NCI-H69 (cell line): ENCODE measurements around the gene DLEC1.
A peak's percentile ranks its signal among the peaks of the same experiment; 100 is the strongest.
"Not testable (repeated sequence)": the region's sequence is repeated elsewhere in the genome, so short reads cannot be mapped to it uniquely, and the experiment has no call there.

Experiments used
- DNase-seq: peaks from one replicate; lab custom pipeline; 2025; lab: John Stamatoyannopoulos, UW

Gene DLEC1

DNA sequence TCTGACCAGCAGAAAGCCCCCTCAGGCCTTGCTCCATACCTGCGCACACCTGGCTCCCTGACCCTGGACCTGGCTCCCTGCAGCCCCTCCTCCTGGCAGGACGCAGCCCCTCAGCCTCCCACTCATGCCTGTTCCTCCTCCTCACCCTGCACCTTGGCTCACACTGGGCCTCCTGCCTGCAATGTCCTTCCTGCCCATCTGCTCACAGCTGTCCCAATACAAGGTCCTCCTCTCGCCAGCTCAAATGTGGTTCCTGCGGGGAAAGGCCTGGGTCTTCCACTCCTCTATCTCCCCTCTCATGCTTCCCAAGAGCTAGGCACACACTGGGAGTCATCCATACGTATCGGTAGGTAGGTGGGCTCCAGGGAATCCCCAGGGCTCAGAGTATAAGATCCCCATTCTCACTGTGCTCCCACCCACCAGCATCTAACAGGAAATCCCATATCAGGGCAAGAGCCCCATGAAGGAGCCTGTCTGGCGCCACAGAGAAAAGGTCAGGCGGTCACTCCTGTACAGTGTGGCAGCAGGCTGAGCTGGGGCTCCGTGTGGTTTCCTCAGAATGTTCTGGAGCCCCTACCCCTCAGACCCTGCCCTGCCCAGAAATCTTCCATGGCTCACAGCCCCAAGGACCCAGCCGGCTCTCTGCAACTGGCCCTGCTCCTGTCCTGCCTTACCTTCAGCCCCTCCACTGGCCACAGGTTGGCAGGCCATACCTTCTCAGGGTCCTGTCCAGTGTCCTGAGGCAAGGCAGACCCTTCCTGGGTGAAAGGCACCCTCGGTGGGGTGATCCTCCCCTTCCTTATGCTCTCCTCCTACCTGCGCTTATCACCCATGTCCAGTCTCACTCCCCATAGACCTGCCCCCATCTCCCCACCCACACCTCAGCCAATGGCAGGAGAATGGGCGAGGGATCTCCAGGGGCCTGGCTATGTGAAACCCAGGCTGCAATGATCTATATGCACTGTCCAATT lies 20.4 kb upstream of the DLEC1 start:
- DNase-seq = no peak

DNA sequence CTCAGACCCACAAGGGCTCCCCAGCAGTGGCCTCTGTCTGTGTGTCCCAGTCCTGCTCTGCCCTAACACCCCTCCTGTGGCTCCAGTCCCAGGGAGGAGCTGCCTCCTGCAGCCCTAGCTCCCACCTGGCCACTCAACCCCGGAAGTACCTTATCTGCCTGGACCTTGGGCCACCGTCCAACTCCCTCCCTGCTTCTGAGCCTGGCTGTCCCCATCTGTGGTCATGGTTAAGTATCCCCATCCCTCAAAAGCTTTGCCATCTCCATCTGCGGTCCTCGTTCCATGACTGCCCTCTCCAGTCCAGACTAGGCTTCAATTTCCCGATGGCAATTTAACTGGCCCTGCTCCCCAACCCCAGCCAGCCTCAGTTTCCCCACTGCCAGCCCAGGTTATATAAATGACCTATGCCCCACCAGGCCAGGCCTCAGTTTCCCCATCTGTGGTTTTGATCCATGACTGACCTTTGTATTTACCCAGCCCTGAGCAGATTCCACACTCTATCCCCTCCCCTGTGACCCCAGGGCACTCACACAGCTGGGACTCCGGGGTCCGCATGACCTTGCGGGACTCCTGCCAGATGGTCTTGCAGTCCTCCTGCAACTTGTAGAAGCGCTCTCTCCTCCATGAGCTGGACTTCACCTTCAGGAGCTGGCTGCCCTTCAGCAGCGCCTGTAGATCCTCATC lies 19.2 kb upstream of the DLEC1 start:
- no peak for DNase-seq

DNA sequence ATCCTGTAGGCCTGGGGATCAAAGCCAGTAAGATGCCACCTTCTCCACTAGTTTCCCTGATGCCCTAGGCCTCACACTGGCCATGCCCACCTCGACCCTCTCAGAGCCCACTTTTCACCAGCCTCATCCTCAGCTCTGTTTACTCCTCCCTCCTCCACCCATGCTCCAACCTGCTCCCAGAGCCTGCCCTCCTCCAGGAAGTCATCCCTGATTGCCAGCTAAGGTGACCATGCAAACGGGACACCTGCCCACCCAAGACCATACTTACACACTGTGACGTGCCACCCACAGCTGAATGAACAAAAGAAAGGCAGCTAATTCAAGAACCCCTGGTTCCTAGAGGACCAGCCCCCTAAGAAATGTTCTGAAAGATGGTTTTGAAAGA lies 18.7 kb upstream of the DLEC1 start:
- DNase-seq = no peak

DNA sequence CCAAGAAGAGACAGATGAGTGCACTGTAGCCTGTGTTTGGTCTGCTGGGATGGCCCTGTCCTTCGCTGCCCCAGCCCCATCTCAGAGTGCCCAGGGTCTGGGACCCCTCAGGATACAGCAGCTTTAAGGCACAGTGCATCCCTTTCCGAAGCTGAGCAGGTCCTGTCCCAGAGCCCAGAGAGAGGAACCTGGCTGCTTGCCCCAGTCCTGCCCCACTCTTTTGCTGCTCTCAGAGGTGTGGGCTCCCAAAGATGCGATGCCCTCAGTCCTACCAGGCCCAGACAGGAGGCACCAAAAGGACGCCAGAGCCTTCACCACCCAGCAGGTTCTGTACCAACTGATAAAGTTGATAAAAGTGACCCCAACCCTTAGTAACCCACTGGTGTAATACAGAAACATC lies 17.8 kb upstream of the DLEC1 start:
- DNase-seq = no peak

DNA sequence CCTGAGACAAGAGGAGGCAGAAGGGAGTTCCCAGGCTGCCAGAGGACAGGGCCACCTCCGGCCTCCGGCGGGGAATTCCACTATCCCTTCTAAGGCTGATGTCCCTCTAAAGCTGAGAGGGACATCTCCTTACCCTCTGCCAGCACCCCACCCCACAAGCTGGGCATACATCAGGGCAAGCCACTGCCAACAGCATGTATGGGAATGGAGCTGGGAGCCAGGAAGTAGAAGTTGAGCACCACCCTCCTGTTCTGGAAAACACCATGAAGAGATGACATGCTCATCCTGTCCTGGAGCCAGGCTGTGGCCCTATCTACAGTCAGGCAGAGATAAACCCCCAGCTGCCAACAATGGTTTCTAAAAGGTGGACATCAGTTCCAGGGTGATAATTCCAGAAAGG lies 16.7 kb upstream of the DLEC1 start:
- DNase-seq = no peak

DNA sequence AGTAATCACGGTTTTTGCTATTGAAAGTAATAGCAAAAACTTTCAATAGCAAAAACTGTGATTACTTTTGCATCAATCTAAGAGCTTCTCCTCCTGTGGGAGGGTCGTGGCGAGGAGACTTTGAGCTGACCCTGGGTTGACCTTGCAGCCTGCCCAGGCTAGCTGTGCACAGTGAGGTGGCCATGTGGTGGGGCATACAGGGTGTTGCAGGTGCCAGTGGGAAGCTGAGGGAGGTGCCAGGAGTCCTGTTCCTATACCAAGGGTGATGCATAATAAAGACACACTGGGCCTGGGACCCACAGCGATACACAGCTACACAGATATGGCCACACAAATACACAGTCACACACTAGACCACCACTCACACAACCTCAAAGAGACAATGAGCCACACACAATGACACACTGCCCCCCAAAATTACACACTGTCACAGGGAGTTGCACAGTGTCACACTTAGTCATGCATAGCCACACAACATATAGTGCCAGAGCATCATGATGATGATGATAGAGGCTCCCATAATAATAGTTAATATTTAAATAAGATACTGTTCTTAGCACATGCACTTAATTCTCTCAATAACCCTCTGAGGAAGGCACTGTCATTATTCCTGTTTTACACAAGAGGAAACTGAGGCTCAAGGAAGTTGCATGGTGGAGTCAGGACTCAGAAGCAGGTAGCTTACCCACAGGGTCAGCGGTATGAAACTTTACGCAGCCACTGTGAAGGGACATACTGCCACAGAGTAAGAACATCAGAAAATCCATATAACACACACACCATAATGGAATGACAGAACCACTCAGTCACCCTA lies 15.9 kb upstream of the DLEC1 start:
- DNase-seq = no peak

DNA sequence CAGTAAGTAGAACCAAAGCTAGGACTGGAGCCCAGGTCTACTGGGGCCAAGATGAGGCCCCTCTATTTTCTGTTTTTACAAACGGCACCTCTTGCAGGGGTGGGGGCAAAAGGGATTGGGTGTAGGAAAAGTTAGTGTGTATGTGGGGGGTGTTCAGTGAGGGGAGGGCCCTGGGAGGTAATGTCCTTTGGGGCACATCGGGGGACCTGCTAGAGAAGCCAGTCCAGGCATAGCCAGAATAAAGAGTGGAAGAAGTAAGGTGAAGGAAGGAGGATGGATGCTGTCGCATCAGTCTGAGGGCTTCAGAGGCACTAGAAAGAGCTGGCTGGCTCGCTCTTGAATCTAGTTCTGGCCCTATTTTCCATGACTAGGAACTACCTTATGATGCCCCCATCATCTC lies 12.2 kb upstream of the DLEC1 start:
- DNase-seq = no peak

DNA sequence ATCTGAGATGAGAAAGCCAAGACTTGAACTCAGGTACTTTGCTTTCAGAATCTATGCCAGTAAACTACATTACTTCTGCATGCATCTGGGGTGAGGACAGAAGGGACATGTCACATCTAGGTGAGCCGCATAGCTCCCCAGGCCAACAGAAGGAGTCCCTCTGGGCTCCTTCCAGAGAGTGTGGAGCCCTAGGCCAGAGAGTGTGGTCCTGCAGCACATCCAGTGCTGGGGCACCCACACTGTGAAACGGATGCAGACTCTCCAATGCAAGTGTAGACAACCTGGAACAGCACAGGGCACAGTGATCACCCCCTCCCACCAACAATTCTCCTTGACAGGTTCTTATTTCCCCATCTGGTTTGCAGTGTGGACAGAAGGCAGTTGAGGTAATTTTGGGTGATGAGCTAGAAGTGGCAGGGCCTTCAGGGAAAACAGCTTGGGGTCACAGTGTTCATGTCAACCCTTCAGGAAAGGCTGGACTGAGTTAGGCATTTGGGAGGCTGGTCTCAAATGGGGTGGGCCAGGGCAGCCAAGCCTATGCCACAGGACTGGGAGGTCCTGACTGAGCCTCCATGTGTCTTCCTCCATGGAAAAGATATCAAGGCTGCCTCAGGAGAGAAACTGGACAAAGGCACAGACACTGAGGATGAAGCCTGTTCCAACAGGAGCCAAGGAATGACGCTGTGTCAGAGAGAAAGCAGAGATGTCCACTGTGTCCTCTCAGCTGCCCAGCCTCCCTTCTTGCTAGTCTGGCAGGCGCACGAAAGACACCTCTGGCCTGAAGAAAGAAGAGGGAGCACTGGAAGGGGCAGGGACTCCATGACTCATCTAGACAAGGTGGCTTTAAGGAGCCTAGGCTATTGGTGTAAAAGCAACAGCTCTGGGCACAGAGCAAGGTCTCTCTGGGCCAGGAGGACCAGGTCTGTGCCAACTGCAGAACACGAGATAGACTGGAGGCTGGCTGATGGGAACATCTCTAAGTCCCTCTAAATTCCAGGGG lies 11.2 kb upstream of the DLEC1 start:
- DNase-seq = no peak

DNA sequence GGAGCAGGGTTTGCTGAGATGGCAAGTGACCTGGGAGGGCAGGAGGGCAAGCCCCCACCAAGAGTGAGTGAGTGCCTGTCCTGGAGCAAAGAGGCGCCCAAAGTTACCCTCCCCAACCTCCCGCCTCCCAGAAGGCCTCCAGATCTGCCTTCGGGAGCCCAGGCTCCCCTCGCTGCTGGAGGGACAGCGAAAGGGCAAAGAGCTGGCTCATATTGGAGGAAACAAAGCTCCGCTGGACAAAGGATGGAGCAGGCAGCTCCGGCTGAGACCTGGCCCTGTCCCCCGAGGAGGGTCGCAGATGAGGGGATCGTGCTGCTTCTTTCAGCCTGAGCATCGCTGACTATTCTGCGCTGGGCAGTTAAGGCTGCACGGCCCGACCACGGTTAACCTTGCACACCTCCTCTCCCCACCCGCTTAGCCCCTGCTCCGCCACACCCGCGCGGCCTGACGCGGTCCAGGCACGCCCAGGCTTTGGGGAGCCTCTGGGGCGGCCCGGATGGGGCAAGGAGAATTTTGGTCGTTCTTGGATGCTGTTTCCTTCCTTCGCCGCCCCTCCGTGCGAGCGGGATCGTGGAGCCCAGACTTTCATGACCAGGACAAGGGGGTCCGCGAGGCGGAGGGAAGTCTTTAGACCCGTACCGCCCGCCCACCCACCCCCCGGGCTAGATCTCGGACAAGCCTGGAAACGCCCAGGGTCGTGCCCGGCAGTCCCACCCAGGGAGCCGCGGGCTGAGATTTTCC lies 10.2 kb upstream of the DLEC1 start:
- no peak for DNase-seq

DNA sequence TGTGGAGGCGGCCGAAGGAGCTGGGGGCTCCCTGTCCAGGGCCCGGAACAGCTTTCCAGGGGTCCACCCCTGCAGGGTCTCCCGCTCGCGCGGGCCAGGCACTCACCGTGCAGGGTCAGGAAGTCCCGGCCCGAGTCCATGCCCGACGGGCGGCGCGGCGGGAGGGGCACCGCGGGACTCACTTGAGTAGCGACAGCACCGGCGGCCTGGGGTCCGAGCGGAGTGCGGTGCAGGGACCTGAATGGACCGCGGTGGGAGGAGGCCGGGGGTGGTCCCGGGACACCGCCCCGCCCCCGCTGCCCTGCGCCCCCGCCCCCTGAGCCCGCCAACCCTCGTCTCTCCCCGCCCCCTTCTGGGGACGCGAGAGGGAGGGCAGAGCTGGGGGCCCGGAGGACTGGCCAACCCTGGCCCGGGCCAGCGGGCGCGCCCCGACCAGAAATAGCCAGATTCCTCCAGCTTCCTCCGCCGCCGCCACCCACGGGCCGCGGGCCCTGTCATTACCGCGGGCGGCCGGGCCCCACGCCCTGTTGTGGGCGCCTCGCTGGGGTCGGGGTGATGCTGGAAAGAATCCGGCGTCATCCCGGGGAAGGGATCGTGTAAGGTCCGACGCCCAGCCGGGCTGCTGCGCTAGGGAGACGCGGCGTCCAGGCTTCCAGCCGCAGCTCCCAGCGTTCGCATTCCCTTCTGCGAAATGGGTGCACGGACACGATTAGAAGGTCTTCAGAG lies 9.4 kb upstream of the DLEC1 start, which contains the start of gene PLCD1:
Gene PLCD1, minus strand, starts transcription at position 243 of the 726 bp plus-strand sequence. Its CDS starts 103 bp downstream, at position 140.
- DNase-seq = peak; percentile 13

DNA sequence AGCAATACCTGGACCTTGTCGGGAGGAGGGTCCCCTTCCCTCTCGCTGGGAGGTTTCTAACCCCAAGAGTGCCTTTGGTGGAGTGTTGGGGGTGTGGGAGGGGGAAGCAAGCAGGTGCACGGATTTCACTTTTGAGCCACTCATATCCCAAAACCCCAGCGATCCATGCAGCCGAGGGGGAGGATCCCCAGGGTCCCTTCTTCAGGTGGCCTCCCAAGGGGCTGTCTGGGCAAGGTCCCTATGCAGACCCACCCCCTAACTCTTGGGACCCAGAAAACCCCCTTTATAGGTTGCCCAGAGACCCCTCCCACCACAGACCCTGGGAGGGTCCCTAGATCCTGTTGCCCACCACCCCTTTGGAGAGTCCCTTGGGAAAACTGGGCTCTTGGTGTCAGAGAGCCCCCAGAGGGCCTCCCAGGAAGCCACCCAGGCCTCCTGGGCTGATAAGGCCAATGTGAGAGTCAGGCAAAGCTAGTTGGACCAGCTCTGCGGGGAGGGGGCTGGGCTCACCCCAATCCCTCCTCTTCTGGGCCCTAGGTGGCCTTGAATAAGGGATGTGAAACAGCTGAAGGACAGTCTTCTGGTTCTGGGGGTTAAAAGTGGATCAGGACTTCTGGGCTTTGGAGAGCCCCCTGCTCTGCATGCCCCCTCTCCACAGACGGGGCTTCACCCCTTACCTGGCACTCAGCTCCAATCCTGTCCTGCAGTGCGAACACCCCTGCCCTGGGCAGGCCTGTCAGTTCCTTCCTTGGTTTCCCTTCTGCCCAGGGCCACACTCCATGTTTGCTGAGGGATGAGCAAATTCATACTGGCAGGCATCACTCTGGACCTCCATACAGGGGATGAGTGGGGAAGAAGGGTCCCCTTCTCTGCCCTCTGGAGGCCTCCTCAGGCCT lies 8.6 kb upstream of the DLEC1 start:
- no peak for DNase-seq

DNA sequence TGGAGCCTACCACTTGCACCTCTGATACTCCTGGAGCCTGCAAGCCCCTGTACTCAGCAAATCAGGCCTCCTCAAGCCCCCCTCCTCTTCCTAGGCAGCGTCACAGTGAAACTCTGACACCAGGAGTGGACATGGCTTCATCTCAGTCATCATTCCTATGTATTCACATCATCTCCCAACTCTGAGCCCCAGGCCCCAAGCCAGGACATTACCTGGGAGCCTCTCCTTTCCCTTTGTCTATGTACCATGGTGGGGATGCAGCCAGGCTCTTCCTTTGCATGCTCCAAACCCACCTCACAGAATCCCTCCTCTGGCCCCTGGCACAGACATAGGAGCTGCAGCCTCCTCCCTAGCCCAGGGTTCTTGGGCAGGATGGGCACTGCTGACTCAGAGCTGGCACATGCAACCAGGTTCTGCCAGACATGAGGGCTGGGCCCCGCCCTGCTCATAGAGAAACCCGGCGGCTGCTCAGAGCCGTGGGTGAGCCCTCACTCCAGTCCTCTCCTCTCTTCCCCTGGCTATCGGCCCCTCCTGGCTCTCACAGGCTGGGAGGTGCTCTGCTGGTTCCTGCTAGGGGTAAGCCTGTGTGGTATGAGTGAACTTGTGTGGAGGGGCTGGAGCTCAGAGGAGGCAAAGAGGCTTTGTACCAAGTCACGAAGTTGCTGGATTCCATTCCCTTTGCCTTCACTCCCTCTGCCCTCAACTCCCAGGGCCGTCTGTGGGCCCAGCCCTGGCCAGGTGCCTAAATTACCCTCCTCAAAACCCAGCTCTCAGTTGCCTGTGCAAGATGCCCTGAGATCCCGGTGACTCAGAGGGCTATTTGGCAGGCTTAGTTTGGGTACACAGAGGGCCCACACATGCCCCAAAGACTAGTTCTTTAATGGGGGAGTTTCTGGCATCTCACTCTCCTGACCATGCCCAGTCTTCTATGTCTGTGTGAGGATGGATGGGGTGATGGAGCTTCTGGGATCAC lies 7.7 kb upstream of the DLEC1 start:
- DNase-seq = peak; percentile 2

DNA sequence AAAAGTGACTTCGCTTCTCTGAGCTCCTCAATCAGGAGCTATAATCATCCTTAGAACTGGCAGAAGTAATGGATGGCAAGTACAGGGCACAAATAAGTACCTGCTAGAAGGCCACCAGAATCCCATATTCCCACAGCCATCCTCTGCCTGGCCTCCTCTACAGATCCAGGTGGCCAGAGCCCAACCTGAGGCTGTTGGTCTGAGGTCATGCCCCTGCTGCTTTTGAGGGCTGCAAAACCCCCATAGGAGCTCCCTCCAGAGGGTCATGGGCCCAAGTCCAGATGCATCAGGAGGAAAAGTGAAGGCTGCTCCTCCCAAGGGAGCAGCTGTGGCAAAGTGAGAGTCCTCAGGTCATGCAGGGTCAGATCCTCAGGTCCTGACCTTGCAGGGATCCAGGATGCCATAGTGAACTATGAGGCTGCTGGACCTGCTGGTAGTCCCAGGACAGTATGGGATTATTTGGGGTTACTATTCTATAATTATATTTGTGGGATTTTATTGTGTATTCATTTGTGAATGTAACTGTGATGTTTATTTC lies 6.6 kb upstream of the DLEC1 start:
- no peak for DNase-seq

DNA sequence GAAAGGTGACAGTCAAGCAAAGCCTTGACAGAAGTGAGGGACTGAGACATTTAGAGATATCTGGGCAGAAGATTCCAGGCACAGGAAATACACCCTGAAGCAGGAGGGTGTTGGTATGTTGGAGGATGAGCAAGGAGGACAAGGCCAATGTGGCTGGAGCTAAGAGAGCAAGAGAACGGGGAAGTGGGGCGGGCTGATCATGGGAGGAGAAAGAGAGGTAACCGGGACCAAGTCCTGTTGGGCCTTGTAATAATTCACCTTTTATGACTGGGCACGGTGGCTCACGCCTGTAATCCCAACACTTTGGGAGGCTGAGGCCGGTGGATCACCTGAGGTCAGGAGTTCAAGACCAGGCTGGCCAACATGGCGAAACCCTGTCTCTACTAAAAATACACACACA lies 5.4 kb upstream of the DLEC1 start:
- not testable (repeated sequence) for DNase-seq

DNA sequence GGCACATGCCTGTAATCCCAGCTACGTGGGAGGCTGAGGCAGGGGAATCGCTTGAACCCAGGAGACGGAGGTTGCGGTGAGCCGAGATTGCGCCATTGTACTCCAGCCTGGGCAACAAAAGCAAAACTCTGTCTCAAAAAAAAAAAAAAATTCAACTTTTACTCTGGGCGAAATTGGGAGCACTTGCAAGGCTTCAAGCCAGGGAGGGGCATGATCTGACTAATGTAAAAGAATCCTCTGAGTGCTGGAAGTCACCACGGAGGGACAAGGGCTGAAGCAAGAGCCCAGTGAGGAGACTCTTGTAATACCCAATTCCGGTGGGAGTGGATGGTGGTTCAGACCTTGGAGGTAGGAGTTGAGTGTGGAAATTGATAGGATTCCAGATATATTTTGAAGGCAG lies 4.7 kb upstream of the DLEC1 start:
- not testable (repeated sequence) for DNase-seq

DNA sequence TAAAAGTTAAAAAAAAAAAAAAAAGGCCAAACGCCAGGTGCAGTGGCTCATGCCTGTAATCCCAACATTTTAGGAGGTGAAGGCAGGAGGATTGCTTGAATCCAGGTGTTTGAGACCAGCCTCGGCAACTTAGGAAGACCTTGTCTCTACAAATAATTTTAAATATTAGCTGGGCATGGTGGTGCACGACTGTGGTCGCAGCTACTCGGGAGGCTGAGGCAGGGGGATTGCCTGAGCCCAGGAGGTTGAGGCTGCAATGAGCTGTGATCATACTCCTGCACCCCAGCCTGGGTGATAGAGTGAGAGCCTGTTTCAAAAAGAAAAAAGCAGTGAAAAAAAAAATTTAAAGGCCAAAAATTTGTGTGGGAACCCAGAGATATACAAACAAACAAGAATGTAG lies 2.7 kb upstream of the DLEC1 start:
- no peak for DNase-seq

DNA sequence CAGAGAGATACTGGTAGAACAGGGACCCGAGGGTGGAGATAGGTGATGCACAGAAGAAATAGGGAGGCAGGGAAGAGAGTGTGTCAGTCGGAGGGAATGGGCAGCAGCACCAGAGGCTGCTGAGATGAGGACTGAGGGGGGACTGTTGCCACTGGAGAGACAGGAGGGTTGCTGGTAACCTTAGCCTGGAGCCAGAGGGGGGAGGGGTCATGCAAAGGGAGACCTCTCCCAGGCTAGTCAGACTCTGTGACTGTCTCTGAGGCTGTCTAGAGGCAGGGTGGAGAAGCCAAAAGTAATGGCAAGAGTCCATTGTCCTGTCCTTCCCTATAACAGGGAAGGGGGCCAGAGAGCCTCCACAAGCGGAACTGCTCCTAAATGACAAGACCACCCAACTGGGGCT lies 2.1 kb upstream of the DLEC1 start:
- DNase-seq = no peak
